HG03064 (cell line): ENCODE results near the gene CMTM5.
"Not testable (repeated sequence)": the region's sequence is repeated elsewhere in the genome, so short reads cannot be mapped to it uniquely, and the experiment has no call there.

Source experiments
- ATAC-seq: cut with Tn5 transposase; IDR thresholded peaks from one replicate; pipeline ENCODE4 v1.9.1; 2021; ENCODE audit warnings: low read depth; ENCODE audit not compliant: unreplicated experiment

Gene CMTM5

DNA sequence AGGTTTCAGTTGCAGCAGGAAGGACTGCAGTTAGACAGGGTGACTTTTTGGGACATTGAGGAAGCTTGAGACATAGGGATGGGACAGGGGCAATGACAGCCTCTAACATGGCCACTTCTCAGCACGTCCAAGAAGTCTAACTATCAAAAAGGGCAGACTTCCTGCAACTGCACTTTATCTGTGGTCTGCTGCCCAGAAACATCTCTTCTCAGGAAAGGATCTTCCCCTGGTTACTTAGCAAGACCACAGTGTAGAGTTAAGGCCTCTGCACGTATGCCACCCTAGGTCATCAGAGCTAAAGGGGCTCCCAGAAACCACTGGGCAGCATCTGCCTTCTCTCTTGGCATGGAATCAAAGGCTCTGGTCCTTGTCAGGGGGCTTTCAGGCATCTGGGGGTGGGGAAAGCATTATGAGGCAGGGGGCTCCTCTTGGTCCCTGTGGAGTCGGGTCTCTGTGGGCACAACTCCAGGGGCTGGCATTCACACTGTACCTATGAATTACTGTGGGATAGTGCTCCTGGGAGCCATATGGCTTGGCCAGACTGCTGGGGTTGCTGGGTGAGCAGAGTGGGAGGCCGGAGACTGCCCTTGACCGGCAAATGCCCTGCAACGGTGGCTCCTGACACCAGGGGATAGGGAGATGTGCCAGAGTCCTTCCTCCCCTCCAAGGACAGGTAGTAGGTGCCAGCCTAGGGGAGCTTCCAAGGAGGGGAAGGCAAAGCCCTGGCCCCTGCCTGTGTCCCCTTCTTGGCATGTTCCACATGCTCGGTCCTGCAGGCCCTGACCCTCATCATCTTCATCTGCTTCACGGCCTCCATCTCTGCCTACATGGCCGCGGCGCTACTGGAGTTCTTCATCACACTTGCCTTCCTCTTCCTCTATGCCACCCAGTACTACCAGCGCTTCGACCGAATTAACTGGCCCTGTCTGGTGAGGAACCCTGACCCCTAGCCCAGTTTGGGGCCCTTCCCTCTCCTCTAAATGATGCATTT is 1.0 kb downstream of the CMTM5 start:
- no peak for ATAC-seq

DNA sequence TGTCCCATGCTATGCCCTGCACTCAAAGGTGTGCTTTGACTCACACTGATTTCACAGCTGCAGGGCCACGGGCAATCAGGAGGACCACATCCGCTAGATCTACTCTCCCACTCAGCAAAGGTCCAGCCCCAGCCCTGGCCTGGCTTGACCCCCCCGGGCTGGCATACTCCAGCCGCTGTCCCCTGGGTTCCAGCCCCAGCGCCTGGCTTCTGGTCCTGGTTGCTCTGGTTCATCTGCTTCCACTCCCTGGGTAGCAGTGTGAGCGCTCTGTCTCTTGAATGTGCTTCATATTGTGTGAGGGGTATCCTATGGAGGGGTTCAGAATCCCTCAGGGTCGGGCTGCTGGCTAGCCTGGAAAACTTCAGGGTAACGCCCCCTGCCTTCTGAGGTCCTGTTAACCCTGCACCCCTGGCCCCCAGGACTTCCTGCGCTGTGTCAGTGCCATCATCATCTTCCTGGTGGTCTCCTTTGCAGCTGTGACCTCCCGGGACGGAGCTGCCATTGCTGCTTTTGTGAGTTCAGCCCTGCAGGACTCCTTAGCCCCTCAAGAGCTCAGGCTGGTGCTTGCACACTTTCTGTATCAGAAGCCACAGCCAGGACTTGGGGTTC is 1.9 kb downstream of the CMTM5 start:
- ATAC-seq = no peak

DNA sequence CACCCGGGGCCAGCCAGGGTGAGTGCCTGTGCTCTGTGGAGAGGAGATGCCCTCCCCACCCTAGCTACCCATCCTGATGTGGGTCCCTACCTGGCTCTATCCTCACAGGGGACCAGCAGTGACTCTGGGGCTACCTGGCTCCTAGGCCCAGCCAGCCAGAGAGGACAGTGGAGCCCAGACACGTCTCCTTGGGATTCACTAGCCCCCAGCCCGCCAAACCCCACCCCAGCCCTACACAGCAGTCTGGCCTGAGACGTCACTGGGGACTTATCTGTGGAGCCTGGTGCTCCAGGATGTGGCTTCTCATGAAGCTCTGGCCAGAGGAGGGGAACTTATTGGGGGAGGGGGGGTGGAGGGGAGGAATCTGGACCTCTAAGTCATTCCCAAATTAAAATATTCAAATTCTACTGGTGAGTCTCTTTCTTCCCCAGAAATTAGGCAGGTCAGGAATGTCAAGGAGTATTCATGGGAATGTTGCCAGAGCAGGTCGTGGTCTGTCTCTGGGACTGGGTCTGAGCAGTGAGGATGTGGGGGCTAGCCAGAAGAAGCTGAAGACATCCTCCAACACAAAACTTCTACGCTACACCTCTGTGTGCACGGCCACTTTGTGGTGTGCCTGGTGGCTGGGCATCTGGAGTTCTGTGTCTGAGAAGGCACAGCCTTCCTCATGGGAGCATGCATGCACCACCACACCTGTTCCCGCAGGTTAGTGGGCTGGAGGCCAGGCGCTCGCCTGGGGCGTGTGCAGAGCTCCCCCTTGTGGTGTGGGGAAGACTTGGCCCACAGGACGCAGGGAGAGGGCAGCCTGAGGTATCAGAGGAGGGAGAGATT is 2.7 kb downstream of the CMTM5 start:
- no peak for ATAC-seq

- ATAC-seq = no peak
Observed at GRCh38 chr14:23380197-23380914, 3.5 kb downstream of the CMTM5 start.

DNA sequence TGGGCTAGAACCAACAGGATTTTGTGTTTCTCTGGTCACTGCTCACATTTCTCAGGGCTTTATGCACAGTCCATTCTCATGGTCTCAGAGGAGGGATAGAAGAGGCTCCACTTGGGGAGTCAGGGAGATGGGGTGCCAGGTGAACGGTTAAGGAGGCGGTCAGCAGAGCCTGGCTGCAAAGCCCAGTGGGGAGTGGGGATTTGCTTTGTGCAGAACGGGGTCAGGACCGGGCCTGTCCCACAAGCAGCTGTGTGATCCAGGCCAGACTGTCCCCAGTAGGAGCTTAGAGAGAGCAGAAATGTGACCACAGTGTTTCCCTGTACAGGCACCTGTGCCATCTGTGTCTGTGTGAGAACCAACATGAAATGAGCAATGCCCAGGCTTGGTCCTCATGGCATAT is 4.1 kb downstream of the CMTM5 start:
- no peak for ATAC-seq

- no peak for ATAC-seq
Observed at GRCh38 chr14:23381871-23382270, 5.0 kb downstream of the CMTM5 start.

DNA sequence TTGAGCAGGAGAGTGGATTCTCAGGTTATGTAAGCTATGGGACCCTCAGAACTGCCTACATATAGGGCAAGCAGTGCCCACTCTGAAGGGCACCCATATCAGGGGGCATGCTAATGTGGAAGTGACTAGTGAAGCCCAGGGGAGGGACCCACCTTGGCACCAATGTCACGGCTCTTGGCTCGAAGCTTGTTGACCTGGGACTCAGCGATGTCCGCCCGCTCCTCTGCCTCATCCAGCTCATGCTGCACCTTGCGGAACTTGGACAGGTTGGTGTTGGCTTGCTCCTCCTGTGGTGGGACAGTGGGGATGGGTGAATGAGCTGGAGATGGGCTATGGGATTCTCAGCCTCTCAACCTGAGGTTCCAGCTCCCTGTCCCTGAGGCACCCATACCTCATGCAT is 5.4 kb downstream of the CMTM5 start:
- no peak for ATAC-seq

DNA sequence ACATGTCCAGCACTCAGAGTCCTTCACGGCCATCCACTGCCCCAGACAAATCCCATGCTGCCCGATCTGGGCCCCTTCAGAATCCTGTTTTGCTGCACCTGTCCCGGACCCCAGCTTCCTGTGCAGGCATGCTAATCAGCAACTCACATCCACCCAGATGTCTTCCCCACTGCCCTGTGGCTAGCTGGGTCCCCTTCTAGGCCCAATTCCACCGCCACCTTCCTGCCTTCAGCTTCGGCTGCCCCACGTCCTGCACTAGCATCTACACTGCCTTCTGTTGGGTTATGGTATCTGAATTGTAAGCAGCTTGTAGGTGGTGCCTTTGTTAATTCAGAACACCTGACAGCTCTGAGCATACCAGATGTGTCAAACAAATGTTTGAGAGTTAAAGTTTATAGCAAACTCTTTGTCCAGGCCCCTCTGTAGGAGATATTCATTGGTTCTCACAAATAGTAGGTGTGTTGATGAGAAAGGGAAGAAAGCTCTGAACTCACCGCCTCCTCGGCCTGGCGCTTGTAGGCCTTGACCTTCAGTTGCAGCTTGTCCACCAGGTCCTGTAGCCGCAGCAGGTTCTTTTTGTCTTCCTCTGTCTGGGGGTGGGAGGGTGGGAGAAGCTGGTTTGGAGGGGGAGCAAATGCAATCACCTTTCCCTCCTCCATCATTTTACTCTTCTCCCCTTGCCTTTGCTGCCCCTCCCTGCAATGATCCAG is 6.0 kb downstream of the CMTM5 start:
- ATAC-seq = no peak

- ATAC-seq = no peak
Observed at GRCh38 chr14:23384364-23385080, 7.7 kb downstream of the CMTM5 start.

GRCh38 chr14:23385244-23385641 is 8.4 kb downstream of the CMTM5 start:
- no peak for ATAC-seq

- no peak for ATAC-seq
Observed at GRCh38 chr14:23385642-23386265, 8.9 kb downstream of the CMTM5 start.

DNA sequence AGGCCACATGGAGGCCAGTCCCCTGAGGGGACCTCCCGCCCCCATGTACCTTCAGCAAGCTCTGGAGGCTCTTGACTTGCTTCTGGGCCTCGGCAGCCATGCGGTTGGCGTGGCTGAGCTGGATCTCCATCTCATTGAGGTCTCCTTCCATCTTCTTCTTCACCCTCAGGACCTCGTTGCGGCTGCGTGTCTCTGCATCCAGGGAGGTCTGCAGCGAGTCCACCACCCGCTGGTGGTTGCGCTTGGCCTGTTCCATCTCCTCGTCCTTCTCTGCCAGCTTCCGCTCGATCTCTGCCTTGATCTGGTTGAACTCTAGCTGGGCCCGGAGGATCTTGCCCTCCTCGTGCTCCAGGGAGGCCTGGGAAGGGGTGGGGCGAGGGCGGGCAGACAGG is 9.4 kb downstream of the CMTM5 start:
- ATAC-seq = not testable (repeated sequence)

- no peak for ATAC-seq
Observed at GRCh38 chr14:23386999-23387398, 10.2 kb downstream of the CMTM5 start.

- no peak for ATAC-seq
Observed at GRCh38 chr14:23387916-23388882, 11.4 kb downstream of the CMTM5 start.

DNA sequence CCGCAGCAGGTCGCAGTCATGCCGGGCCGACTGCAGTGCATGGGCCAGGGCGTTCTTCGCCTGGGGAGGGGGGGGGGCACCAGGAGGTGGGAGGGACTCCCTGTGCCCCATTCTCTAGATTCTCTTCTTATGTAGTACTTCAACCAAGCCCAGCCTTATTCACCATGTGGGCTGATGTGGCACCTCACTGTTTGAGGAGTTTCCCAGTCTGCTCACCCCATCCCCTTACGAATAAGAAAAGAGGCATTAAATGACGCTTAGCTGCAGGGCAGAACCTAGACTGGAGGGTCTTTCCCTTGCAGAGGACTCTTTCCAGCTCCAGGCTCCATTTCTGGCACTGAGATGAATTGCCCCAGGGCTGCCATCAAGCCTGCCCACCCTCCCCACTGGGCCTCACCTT is 12.2 kb downstream of the CMTM5 start:
- ATAC-seq = no peak

DNA sequence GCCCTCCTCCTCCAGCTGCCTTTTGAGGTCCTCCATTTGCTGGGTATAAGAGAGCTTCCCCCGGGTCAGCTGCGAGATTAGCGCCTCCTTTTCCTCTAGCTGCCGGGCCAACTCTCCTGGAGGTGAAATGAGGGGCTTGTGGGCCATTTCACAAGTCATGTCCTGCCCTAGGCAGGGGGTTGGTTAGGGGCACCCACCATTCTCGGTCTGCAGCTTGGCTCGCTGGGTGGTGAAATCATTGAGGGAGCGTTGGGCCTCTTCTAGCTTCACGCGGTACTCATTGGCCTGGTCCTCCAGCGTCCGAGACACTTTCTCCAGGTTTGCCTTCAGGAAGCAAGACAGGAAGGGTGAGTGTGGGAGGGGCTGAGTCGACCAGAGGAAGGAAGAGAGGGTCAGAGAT is 12.6 kb downstream of the CMTM5 start:
- ATAC-seq = no peak

DNA sequence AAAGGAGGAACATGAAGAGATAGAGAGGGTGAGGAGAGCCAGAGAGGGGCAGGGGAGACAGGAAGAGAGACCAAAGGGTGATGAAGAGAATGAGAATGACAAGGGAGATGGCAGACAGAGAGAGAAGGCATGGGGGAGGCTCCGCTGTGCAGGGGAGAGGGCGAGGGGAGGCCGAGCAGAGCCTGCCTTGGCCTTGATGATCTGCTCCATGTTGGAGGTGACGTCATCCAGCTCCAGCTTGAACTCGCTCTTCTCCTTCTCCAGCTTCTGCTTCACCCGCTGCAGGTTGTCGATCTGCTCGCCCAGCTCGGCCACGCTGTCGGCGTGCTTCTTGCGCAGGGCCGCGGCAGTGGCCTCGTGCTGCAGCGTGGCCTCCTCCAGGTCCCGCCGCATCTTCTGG is 13.0 kb downstream of the CMTM5 start:
- not testable (repeated sequence) for ATAC-seq

DNA sequence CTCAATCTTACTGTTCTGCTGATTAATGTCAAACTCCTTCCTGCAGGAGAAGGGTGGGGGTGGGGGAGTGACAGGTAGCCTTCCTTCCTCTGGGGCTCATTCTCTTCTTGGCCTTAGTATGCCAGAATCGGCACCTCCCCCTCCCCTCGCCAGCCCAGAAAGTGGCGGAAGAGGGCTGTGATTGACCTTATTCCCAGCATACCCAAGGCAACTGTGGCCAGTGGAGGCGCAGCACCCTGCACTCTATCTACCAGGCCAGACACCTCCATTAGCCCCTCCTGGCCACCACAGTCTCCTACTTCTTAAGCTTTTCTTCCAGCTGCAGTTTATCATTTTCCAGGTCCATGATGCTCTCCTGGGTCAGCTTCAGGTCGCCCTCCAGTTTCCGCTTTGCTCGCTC is 15.8 kb downstream of the CMTM5 start:
- no peak for ATAC-seq
